NCI-H446 (cell line): ENCODE measurements around the gene SERPING1.

Experiments used
- DNase-seq, 2 experiments: peaks; one replicate each; lab custom pipeline; 2025; lab: John Stamatoyannopoulos, UW

The SERPING1 gene

DNA sequence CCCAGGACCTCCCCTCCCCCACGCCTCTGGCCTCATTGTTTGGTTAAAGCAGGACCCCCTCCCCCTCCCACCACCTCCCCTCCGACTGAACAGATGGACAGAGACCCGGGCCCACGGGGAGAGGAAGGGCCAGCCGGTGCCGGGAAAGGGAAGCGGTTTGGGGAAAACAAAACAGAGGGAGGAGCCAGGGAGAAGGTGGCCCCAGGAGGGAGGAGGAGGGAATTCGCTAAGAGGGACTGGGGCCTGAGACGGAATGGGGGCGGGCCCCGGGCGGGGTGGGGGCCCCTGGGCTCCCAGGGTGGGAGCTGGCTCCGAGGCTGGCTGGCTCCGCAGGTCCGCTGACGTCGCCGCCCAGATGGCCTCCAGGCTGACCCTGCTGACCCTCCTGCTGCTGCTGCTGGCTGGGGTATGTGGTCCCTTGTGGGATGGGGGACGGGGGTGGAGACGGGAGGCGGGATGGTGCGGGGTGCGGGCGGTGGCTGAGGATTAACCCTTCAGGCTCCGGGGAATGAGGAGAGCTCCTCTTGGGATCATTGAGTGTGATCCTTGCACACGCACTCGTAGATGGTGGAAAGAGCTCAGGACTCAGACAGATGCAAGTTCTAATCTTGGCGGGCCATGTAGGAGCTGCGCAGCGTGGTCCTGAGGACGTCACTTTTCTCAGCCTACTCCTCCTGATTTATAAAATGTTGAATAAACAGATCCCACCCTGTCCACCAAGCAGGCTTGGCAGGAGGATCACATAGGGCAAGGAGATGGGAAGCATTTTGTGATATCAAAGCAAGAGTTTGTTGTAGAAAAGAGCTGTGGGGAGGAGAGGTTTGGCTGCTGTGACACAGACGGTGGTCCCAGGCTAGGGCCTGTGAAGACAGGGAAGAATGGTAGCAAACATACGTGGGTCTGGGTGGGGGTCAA is 688 bp downstream of the SERPING1 start:
- no peak for DNase-seq

GRCh38 chr11:57598831-57599155 is 1.3 kb downstream of the SERPING1 start:
- DNase-seq = no peak

DNA sequence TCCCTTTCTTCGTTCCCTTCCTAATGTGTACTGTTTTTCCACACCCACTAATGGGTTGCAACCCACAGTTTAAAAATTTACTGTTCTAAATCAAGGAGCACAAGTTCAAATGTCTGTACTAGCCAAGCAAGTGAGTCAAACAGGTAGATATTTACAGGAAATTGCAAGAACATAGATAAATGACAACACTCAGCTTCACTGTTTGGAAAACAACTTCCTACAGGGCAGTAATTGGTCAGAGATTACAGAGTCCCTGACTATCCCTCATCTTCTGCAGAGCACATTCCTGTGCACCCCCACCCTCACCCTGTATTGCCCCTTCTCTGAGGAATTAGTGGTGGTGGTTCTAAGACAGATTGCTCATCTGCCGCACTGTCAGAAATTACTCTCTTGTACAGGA is 1.9 kb downstream of the SERPING1 start:
- no peak for DNase-seq

- no peak for DNase-seq
Measured at GRCh38 chr11:57601297-57601696, 3.8 kb downstream of the SERPING1 start.

GRCh38 chr11:57604296-57605027 is 7.0 kb downstream of the SERPING1 start:
- no peak for DNase-seq

DNA sequence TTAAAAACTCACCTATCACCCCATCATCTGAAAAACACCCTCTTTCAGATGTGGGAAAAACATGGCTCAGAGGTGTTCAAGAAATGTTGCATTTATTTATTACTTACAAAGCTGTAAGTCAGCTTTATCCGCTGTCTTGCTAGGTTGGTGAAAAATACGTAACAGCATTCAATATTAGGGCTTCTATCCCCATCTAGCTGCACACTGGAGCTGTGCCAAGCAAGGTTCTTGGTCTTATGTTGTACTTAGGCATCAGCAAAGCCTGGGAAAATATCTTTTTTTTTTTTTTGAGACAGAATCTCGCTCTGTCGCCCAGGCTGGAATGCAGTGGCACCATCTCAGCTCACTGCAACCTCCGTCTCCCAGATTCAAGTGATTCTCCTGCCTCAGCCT is 7.5 kb downstream of the SERPING1 start:
- DNase-seq = no peak

DNA sequence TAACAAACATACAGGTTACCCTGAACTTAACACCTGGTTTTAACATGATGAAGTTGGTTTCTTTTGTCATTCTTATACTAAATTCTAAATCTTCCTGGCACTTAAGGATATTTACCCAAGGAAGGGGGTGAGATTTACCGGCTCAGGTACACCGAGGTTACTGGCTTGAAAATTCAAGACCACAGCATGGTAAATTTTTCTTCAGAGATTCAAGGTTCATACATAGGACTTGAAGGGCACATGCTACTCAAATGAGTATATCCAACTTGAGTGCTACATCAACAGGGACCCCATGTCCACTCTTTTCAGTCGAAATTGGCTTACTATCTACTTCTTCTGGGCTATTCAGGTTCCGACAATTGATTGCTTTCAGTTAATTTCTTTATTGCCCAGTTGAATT is 12.7 kb downstream of the SERPING1 start:
- no peak for DNase-seq

DNA sequence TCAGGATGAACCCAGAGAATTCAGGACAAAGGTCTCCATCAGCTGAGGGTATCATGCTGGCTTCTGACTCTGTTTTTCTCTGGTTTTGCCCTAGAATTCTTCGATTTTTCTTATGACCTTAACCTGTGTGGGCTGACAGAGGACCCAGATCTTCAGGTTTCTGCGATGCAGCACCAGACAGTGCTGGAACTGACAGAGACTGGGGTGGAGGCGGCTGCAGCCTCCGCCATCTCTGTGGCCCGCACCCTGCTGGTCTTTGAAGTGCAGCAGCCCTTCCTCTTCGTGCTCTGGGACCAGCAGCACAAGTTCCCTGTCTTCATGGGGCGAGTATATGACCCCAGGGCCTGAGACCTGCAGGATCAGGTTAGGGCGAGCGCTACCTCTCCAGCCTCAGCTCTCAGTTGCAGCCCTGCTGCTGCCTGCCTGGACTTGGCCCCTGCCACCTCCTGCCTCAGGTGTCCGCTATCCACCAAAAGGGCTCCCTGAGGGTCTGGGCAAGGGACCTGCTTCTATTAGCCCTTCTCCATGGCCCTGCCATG is 16.8 kb downstream of the SERPING1 start:
- DNase-seq = no peak

DNA sequence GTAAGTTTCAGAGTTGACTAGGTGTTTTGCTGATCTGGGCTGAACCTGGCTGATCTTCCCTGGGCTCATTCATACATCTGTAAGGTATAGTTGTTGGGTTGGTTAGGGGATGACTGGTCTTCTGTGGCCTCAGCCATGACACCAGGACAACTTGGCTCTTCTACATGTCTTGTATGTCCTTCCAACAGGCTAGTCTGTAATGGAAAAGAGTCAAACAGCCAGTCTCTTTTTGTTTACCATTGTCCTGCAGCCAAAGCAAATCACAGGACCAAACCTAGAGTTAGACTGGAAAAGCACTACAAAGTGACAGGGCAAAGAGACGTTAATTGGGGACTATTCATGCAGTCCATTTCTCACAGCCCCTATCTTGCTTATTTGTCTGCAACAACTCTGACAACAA is 17.8 kb downstream of the SERPING1 start:
- DNase-seq = no peak

GRCh38 chr11:57616595-57616994 is 19.1 kb downstream of the SERPING1 start:
- DNase-seq = no peak

- DNase-seq = no peak
Measured at GRCh38 chr11:57618438-57618837, 21.0 kb downstream of the SERPING1 start.

GRCh38 chr11:57619331-57619730 is 21.8 kb downstream of the SERPING1 start:
- DNase-seq = no peak

- no peak for DNase-seq
Measured at GRCh38 chr11:57620467-57620866, 23.0 kb downstream of the SERPING1 start.

DNA sequence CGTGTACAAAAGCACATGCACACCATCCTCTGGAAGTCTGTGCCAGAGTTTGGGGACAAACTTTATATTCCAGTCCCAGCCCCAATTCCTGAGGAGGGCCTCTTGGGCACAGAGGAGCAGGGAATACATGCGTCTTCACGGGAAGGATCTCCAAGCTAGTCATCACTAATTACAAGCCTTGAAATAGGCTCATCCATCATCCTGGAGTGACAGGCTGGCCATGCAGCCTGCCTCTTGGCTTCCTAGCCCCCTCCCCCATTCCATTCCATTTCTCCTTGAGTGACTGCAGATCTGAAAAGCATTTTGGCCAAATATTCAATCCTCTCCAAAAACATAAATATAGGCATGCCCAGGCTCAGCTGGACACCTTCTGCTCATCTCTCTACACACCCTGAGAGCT is 24.8 kb downstream of the SERPING1 start:
- DNase-seq = no peak

DNA sequence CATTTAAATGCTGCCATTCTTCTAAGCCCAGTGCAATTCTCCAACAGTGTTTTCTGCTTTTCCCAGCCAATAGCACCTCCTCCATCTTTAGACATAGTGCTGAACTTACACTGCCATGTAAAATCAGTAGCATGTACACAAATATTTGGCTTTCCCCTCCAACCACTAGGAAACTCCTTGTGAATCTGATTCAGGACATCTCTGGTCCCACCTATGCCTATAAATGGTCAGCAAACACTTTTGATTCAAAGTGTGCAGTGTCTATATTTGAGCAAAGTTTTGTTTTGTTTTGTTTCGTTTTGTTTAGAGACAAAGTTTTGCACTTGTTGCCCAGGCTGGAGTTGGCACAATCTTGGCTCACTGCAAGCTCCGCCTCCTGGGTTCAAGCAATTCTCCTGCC is 27.4 kb downstream of the SERPING1 start:
- DNase-seq = no peak

- DNase-seq = no peak
Measured at GRCh38 chr11:57626895-57627294, 29.4 kb downstream of the SERPING1 start.

GRCh38 chr11:57630171-57630570 is 32.7 kb downstream of the SERPING1 start:
- no peak for DNase-seq

GRCh38 chr11:57632116-57632515 is 34.6 kb downstream of the SERPING1 start:
- DNase-seq = no peak

- DNase-seq = no peak
Measured at GRCh38 chr11:57633394-57634070, 36.0 kb downstream of the SERPING1 start.

DNA sequence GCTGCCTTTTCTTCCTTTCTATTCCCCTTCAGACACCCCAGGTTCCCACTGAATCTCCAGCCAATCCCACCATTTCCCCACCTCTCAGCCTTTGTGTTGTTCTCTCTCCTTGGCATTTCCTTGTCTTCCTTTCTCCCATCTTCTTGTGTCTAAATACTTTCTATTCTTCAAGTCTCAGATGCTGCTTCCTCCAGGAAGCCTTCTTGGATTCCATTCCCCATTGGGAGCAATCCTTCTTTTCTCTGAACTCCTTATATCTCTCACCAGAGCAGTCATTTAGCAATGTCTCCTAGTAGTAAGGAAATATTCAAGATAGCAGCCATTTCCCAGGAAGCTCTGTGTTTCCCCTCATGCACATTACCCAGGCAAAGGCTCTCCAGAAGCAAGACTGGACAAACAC is 36.8 kb downstream of the SERPING1 start:
- no peak for DNase-seq

GRCh38 chr11:57635246-57635645 is 37.8 kb downstream of the SERPING1 start:
- no peak for DNase-seq

DNA sequence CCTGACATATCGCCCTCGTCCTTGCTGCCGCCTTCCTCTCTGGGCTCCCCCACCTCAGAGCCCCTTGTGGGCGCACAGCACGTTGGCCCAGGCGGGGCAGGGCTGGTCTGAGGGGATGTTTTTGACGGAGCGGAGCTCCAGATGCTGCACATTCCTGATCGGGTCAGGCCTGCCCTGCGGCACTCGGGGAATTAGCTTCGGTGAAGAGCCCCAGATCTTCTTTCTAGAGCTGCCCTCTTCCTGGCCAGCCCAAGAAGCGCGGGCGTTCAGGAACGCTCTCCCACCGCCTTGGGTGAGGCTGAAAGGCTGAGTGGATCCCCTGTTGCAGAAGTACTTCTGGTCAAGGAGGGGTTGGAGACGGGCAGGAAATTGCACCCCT is 40.1 kb downstream of the SERPING1 start:
- no peak for DNase-seq
